Stimulated activated CD8-positive, alpha-beta memory T cell treated with anti-CD3 and anti-CD28 coated beads, Interleukin-4, amount 100 ng/mL, for 24 hours (primary cell): ENCODE results near the gene GAREM1.

Experiments used
- DNase-seq: peaks from one replicate; pipeline ENCODE4 v3.0.0-alpha.2; 2020; ENCODE audit warnings: low read depth

Gene GAREM1

DNA sequence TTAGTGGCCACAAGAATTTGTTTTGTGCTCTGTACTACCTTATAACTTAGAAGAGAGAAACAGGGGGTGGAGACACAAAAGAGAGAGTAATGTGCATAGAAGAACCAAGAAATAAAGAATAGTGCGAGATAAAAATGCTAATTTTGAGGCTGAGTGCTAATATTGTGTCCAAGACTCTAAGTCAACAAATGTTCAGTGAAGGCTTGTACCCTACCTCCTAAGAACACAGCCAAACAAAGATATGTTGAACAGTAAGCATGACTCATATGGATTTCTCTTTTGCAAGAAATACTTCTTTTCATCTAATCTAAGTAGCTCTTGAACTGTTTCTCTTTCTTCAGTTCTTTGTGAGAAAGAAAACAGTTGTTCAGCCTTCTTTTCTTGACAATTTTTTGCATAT is 45.2 kb downstream of the GAREM1 start:
- DNase-seq = no peak

DNA sequence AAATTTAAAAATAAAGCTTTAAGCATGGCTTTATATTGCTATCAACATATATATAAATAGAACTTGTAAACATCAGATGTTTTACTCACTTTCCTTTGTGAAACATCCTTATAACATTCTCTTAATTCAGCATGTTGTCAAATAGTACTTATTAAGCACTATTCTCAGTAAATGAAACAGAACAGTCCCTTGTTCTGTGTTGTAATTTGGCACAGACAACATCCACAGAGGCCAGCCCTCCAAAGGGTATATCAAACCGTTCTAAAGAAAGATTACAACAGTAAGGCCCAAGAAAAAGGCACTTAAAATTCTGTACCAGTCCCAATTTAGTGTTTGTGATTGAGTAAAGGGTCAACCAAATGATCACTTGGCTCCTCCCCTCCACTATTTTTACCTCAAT is 46.0 kb downstream of the GAREM1 start:
- no peak for DNase-seq

DNA sequence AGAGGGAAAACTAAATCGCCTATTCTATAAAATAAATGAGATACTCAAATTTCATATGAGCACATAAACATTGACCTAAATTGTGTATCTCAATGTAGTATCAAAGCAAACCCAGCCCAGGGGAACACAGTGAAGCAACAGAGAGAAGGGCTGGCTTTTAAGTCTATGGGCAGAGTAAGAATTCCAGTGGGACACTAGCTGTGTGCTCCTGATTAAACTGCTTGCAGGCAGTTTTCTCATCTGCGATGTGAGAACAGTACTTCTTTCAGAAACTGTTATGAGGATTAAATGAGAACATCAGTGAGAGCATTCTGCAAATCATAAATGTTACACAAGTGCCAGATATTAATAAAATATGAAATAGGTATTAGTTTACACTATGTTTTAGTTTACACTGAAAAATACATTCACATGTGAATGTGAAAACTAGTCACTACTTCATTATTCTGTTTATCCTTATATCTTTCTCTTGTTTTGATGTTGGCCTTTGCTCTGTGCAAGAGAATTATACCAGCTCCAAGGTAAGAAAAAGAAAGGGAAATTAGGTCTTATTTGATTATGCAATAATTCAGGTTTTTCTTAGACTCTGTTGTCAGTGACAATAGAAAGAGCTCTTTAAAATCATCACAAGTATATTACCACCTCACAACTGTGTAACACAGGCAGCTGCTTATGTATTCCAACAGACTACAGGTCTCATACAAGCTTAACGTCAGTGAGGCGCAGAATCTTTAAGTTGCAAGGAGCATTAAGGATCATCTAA is 47.5 kb downstream of the GAREM1 start:
- DNase-seq = no peak

DNA sequence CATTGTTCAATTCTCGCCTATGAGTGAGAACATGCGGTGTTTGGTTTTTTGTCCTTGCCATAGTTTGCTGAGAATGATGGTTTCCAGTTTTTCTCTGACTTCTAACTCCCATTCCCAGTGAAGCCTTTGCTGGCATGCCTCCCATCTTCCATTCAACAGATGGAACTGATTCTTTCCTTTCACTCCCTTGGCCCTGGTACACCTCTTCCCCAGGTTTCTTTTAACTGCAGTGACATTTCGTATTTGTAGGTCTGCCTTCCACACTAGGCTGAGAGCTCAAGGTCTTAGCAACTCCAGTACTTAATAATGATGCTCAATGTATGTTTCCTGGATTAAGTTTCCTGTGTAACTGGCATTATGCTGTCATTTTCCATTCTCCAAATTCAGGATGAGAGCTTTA is 48.5 kb downstream of the GAREM1 start:
- DNase-seq = no peak

DNA sequence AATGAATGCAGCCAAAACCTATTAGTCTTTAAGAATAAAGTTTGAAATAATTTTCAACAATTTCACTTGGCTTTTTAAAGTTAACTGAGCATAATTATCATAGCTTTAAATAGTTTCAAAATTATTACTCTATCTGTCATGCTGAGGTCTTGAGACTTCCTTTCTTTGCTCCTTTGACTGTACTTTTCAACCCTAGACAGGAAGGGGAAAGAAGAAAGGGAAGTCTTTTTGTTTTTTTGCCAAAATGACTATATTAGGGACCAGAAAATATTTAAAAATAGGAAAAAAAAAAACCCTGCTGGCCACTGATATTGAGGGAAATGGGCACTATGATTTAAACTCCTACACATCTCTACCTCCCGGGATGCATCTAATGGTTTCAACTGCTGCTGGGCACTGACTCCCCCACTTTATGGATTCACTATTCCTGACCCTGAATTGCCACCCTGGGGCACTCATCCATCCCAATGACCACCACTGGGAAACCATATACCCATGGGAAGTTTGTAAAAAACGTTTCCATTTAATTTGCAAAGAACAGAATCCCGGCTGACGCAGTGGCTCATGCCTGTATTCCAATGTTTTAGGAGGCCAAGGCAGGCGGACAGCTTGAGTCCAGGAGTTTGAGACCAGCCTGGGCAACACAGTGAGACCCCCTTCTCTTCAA is 50.5 kb downstream of the GAREM1 start:
- DNase-seq = no peak

DNA sequence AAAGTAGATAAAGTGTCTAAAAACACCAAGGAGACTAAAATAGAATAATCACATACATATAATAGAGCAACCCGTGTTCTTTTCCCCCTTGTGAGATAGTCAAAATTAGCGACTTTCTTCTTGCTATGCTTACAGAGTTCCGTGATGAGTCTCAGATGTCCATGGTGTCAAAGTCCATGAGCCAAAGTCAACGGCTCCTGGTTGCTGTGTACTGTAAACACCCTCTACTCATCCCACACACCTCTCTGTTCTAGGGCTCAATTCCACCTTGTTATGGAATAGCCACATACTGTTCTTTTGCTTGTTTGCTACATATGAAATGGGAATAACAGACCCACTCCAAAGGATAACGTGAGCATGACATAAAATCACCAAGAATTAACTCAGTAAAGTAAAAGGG is 52.5 kb downstream of the GAREM1 start:
- no peak for DNase-seq

DNA sequence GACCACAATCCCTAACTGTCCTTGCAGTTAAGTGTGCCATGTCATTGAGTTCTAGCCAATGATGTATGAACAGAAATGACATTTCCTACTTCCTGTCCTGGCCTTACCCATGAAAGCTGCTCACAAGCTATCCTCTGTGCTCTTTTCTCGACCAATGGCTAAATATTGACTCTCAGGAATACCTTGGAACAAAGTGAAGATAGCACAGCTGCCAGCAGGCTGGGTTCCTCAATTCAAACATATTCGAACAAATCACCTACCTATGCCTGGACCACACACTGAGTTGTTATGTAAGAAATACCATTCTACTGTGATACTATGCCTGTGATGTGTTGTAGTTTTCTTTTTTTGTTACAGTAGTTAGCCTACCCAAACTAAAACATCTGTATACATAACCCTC is 65.1 kb downstream of the GAREM1 start:
- no peak for DNase-seq

DNA sequence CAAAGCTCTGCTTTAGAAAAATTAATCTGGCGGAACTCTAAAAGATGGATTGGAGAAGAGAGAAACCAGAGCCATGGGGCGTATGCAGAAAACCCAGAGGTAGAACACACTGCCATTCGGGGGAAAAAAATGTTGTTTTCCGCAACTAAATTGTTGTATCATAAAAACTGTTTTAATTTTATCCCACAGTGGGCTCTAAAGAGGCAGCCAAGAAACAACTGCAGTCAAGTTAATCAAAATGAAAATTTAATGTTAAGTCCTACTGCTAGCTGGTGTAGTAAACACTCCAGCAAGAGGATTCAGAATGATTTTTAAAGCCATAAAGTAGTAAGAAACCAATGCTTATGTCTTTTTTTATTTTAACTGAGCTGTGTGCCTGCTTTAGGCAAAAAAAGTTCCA is 69.1 kb downstream of the GAREM1 start:
- no peak for DNase-seq

DNA sequence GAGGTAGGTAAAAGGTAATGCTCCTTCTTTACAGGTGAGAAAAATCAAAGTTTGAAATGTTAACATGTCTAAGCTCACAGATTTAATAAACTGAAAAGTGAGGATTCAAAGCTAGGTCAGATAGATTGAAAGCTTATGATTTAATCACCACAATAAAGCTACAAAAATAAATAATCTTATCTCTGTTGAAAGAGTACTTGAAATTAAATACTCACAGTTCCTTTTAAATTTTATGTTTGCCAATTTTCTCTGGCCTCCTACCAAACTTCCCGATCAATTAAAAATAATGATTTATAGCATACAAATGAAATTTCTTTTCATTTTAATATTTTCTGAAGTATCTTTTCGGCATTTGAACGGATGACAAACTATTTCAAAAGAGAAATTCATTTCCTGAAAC is 77.3 kb downstream of the GAREM1 start:
- DNase-seq = no peak

DNA sequence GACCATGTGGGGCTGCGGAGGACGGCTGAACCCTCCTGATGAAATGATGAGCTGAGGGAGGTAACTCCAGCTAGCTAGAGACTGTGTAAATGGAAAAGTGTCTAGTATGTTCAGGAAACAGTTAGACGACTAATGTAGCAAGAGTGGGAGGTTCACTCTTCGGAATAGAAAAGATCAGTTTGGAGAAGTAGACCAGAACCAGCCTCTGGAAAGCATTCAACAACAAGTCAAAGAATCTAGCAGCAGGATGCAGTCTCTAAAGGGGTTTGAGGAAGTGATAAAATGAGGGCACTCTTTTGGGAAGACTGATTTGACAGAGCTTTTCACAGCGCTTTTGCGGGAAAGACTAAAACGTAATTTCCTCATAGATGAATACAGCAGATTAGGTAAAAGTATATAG is 79.6 kb downstream of the GAREM1 start:
- no peak for DNase-seq

DNA sequence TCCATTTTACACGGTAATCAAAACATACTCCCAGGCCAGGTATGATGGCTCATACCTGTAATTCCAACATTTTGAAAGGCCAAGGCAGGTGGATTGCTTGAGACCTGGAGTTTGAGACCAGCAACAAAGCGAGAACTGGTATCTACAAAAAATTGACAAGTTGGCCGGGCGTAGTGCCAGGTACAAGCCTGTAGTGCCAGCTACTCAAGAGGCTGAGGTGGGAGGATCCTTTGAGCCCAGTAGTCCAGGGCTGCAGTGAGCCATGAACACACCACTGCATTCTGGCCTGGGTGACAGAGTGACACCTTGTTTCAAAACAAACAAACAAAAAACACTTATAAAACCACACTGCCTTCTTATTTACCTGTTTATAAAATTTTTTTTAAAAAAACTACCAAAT is 80.8 kb downstream of the GAREM1 start:
- DNase-seq = no peak

DNA sequence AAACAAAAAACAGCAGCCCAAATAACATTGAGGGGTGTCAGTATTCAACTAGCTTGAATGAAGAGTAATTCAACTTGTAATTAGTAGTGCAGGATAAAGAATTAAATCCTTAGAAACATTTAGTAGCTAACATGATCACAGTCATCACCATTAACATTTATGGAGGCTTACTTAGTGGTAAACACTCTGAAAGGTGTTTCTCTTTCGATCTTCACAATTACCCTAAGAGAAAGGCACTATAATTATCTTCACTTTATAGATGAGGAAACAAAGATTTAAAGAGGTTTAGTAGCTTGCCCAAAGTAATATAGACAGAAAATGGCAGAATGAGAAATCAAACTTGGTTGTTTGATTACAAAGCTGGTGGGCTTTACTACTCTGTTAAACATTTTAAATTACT is 81.5 kb downstream of the GAREM1 start:
- no peak for DNase-seq

DNA sequence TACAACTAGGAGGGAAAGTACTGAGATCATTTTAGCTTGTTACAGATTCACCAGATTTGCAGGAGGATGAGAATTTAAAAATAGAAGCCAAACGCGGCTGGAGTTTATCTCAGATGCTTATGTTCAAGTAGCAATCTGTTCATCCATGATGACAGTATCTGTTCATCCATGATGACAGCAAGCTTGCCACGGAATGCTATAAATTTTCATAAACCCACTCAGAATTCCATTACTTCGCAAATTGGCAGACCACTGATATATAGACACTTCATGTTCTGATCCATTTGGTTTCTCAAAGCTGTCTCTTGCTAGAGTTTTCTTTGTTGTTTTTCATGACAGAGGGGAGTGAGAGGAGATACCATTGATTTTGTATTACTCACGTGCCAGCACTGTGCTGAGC is 84.2 kb downstream of the GAREM1 start:
- no peak for DNase-seq

DNA sequence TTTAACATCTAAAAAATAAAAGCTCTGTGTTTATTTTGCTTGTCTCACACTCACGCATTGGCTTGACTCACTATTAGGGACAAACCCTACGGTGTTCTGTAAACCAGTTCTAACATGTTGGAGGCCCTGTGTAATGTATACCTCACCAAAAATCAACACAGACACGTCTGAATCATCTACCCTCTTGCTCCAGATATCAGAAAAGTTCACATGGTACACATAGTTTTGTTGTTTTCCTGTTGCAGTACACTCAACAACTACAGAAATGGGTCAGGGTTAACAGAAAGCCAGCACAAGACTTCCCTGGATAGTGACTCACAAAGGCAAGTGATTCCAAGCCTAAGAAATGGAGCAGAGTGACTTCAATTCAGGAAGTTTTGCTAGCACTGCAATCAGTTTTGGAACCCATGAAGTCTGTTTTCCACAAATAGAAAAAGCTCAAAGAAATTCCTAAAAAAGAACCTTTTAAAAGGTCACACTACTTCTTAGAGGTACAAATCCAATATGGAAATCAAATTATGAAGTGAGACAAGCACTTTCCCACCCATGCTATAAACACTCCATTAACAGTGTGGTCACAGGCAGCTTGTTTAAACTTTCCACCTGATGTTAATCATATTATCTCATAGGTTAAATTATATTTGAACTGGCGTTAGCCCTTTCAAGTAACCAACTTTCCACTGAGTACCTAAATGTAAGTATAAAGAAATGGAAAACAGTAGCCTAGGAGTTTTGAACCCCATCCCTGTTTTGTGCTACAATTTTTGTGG is 87.4 kb downstream of the GAREM1 start:
- no peak for DNase-seq

DNA sequence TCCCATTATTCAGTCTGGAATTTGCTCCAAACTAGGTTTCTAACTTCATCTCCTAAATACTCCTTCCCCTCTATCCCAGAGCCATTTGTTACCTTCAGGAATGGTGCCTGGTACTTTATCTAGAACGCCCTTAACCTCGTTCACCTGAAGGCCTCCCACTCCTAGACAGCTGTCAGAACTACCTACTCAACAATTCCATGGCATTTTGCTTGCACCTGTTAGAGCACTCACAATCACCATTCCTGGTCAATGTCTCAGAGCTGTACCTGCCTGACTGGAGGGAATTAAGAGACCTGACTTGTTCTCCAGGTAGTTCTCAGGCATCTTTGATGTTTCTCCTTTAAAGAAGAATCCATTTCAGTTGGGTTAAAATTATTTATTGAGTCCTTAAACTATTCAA is 88.9 kb downstream of the GAREM1 start:
- no peak for DNase-seq

DNA sequence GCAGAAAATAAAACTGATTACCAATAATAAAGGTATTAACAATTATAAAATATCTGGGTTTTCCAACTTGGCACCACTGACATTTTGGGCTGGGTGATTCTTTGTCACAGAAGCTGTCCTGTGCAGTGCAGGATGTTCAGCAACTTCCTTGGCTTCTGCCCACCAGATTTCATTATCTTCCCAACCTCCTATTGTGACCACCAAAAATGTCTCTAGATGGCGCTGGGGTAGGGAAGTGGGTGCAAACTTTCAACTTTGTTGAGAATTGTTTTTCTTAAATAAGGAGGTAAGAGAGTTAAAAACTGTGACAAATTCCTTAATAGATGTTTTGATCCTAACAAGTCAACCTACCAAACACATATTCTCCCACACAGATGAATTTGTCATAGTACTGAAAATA is 90.1 kb downstream of the GAREM1 start:
- DNase-seq = no peak

DNA sequence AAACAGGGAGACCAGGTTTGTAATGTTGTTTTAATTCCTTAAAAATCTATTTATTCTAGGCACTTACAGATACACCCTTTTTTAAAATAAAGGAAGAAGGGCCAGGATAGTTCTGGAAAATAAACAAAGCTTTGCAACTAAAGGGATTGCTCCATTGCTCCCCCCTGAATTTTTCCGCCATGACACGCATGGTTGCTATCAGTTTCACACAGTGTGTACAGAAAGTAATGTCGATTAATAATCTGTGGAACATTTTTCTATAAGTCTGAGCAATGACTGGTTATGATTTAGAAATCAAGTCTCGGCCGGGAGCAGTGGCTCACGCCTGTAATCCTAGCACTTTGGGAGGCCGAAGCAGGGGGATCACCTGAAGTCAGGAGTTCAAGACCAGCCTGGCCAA is 90.8 kb downstream of the GAREM1 start:
- DNase-seq = no peak

DNA sequence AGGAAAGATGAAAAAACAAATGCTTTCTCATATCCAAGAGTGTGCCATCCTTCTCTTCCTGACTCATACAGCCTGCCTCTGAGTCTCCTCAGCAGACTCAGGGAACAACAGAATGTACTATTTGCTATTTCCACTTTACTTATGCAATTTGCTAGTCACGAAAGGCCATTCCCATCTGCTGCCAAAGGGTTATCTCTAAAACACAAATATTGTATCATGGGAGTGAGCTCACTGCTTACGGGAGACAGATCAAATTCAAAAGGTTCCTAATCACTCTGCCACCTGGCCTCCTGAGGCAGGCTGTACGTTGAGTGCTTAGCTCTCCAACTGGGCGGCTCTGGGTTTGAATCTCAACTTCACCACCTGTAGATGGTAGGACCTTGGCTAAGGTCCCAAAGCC is 92.0 kb downstream of the GAREM1 start:
- DNase-seq = no peak

DNA sequence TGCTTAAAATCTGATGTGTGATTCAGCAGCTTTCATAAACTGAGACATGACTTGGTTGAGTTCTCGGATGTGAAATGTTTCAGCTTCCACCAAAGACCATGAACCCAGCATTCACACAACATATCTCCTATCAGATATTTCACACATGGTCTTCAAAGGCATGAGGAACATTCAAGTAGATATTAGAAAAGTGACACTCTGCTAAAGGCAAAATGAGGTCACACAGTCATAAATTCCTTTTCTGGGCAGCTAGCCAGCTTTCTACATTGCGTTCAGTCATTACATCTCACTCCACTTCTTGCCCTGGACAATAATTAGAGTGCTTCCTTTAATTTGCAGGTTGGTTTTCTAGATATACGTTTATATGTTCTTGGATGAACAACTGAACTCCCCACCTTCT is 96.7 kb downstream of the GAREM1 start:
- no peak for DNase-seq

DNA sequence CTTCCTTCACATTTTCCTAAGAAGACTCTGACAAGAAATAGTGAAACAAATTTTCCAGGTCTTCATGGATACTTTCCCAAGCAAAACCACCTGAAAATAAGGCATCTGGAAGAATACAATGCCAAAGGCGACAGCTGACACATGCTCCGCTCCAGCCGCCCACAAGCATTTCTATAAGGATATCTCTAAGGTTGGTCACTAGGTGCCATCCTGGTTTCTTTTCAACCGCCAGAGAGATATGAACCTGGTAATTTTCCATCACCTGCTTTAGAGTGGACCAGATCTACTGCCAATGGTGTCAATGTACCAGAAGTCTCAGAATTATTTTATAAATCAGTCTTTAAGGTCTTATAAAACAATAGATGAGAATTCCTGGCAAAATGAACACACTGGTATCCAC is 97.2 kb downstream of the GAREM1 start:
- no peak for DNase-seq

DNA sequence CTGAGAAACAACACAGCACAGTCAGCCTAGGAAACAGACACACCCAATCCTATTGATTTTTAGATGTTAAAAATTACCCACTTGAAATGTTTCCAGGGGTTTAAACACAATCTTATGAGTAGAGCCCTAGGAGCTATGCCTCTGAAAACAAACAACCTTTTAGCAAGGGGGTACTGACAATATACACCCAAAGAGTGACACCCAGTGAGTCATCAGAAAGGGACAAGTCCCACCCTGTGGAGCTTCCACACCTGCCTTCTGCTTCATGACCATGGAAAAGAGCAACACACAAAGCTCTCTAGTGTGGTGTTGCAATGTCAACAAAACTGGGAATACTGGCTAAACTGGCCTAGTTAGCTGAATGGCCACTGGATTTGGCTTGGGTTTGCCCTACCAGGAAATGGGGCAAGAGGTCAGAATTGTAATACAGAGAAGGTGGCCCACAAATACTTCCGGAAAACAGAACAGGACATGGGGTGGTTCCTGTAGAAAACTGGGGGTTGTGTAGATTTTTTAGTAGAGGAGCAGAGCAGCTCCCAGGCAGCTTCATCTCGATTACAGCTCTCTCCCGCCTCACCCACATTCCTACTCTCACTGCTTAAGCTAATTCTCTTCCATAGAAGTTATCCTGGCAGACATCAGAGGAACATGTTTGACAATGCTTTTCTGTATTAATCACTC is 98.2 kb downstream of the GAREM1 start:
- DNase-seq = no peak

DNA sequence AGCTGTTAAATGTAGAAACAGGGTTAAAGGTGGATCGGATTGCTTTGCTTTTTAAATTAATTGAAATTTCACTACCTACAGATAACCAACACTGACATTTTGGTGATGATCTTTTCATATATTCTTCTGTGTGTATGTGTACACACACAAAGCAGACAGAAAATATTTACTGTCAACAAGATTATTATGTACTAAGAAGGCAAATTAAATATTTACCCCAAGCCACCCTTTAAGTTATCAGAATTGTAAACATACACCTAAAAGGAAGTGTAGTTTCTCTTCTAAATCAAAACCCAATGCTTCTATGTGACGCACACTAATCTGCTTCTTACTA is 98.7 kb downstream of the GAREM1 start:
- no peak for DNase-seq

DNA sequence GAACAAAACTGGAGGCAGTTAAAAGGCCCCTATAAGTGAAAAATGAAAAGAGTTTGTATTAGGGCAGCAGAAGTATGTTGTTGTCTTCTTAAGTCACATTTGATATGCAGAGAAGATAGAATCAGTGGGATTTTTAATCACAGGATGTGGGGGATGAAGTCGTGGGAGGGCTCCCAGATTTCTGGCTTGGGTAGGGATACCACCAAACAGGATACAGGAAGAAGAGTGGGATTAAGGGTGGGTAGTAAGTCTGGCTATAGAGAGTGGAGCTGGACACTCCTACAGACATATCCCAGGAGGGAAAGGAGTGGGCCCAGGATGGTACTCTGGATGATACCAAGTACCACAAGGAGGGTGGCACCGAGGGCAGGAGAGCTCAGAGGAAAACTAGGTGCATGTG is 99.3 kb downstream of the GAREM1 start:
- DNase-seq = no peak
